HEK293T (cell line): ENCODE measurements around the gene PTPRE.

Source experiments
- CTCF ChIA-PET: fragments of 350-600 bp; formaldehyde crosslinking; extraction: SDS; loops from one replicate; lab custom pipeline; 2021; ENCODE audit warnings: antibody characterized with exemption, inconsistent platforms; lab: Yijun Ruan, JAX
- POLR2A ChIA-PET: fragments of 350-600 bp; formaldehyde crosslinking; extraction: SDS; loops from one replicate; lab custom pipeline; 2020; ENCODE audit warnings: antibody characterized with exemption, inconsistent platforms; lab: Yijun Ruan, JAX
- DNase-seq: peaks from one replicate; pipeline ENCODE4 v3.0.0; 2012; ENCODE audit warnings: mixed read lengths; ENCODE audit errors: extremely low spot score
- ARNT ChIP-seq: fragments of 450-650 bp; IDR thresholded peaks from 2 replicates; pipeline ENCODE4 v1.6.1; 2017; ENCODE audit warnings: mild to moderate bottlenecking
- BHLHE40 ChIP-seq: fragments of 450-650 bp; IDR thresholded peaks from 2 replicates; pipeline ENCODE4 v1.6.1; 2016; ENCODE audit warnings: mild to moderate bottlenecking, moderate library complexity, borderline replicate concordance
- CTBP1 ChIP-seq: fragments of 450-650 bp; IDR thresholded peaks from 2 replicates; pipeline ENCODE4 v1.6.1; 2016; ENCODE audit warnings: borderline replicate concordance
- ELF4 ChIP-seq: fragments of 450-650 bp; IDR thresholded peaks from 2 replicates; pipeline ENCODE4 v1.6.1; 2017; ENCODE audit warnings: antibody characterized with exemption
- FOXA1 ChIP-seq: fragments of 450-650 bp; IDR thresholded peaks from 2 replicates; pipeline ENCODE4 v1.6.1; 2016; ENCODE audit warnings: mild to moderate bottlenecking
- FOXK2 ChIP-seq: fragments of 450-650 bp; IDR thresholded peaks from 2 replicates; pipeline ENCODE4 v1.6.1; 2016; ENCODE audit warnings: mild to moderate bottlenecking
- FOXM1 ChIP-seq: fragments of 450-650 bp; IDR thresholded peaks from 2 replicates; pipeline ENCODE4 v1.6.1; 2017; ENCODE audit warnings: mild to moderate bottlenecking, borderline replicate concordance
- HDGF ChIP-seq: fragments of 450-650 bp; IDR thresholded peaks from 2 replicates; pipeline ENCODE4 v1.6.1; 2017; ENCODE audit warnings: antibody characterized with exemption, borderline replicate concordance
- L3MBTL2 ChIP-seq: fragments of 450-650 bp; conservative IDR thresholded peaks from 2 replicates; pipeline ENCODE4 v1.6.1; 2016; ENCODE audit warnings: mild to moderate bottlenecking
- LEF1 ChIP-seq: fragments of 450-650 bp; IDR thresholded peaks from 2 replicates; pipeline ENCODE4 v1.6.1; 2017; ENCODE audit warnings: mild to moderate bottlenecking, borderline replicate concordance
- NFRKB ChIP-seq: fragments of 450-650 bp; IDR thresholded peaks from 2 replicates; pipeline ENCODE4 v1.6.1; 2016; ENCODE audit warnings: mild to moderate bottlenecking, moderate library complexity
- SP1 ChIP-seq: fragments of 450-650 bp; IDR thresholded peaks from 2 replicates; pipeline ENCODE4 v1.6.1; 2017
- SUZ12 ChIP-seq: fragments of 450-650 bp; IDR thresholded peaks from 2 replicates; pipeline ENCODE4 v1.6.1; 2016; ENCODE audit warnings: mild to moderate bottlenecking
- TARDBP ChIP-seq: fragments of 450-650 bp; IDR thresholded peaks from 2 replicates; pipeline ENCODE4 v1.6.1; 2016
- ZNF384 ChIP-seq: fragments of 450-650 bp; IDR thresholded peaks from 2 replicates; pipeline ENCODE4 v1.6.1; 2016
- TF ChIP-seq, protein P1 (sequence below): fragments of 450-650 bp; IDR thresholded peaks from 2 replicates; pipeline ENCODE4 v1.6.1; 2016

PTPRE gene

DNA sequence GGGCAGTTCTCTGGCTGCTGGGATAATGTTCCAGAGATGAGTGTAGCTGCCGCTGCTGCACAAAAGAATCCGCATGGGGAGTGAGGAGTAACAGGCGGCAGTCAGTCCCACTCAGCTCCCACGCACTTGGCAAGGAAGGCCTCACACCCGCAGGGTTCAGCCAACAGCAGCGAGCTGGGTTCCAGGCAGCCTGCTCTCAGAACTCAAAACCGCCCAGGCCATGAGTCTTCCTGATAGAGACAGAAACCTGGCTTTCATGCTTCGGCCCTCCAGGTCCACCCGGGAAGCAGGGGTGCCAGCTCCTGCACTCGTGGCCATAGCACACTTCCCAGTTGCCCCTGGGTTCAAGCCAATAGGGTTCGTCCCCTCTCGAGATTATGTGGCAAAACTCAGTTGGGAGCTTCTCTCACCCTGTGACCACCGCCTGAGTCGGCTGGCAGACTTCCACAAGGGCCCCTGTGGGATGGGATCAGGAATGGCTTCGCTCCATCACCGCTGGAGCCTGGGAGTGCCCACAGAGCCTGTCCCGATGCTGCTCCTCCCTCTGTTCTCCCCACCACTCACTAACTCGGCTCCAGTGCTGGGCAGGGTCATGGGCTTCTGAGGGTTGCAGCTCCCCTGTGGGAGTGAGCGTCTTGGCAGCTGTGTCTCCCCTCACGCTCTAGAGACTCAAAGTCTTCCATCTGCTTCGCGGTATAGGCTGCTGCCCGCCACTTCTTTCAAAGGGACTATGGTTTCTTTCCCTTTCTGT, 34.7 kb upstream of the PTPRE start:
- CTCF ChIA-PET: no interaction called here

DNA sequence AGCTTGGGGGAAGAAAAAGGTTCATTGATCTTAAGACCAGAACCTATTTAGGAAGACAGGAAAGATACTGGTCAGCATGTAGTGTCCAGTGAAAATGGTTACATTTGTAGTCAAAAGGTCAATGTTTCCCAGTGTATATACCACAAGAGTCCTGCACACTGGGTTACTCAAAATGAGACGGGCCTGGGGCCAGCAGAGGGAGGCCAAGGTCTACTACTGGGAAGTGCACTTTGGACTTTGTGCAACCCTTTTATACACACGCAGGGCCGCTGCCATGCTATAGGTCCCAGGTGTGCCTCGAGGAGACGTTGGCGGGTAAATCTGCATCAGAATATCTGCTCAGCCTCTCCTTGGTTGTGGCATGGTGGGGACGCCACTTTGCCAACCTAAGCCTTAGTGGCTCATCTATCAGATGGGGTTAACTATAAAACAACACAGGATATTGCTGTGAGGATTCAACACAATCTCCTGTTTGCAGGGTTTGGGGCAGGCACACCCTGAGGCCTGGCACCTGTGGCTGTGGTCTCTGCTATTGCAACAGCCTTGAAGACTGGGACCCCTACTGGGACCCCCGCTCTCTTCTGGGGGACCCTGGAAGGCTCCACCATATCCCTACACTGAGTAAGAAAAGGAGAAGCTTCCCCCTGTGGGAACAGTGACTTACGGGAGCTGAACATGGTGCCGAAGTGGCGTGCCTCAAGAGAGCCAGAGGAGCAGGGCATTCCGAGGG, 33.9 kb upstream of the PTPRE start:
- ChIA-PET POLR2A (no interaction called here), CTCF (no interaction called here)
- TF ChIP-seq ELF4: no peak
- no peak for TF ChIP-seq FOXA1
- no peak for DNase-seq

More for the DNA sequence above, 34.7 kb upstream of the PTPRE start:
- TF ChIP-seq LEF1 (no peak), FOXA1 (no peak), ARNT (no peak)
- TF ChIP-seq, protein P1, sequence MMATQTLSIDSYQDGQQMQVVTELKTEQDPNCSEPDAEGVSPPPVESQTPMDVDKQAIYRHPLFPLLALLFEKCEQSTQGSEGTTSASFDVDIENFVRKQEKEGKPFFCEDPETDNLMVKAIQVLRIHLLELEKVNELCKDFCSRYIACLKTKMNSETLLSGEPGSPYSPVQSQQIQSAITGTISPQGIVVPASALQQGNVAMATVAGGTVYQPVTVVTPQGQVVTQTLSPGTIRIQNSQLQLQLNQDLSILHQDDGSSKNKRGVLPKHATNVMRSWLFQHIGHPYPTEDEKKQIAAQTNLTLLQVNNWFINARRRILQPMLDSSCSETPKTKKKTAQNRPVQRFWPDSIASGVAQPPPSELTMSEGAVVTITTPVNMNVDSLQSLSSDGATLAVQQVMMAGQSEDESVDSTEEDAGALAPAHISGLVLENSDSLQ: no peak
- no peak for DNase-seq
- POLR2A ChIA-PET: no interaction called here

DNA sequence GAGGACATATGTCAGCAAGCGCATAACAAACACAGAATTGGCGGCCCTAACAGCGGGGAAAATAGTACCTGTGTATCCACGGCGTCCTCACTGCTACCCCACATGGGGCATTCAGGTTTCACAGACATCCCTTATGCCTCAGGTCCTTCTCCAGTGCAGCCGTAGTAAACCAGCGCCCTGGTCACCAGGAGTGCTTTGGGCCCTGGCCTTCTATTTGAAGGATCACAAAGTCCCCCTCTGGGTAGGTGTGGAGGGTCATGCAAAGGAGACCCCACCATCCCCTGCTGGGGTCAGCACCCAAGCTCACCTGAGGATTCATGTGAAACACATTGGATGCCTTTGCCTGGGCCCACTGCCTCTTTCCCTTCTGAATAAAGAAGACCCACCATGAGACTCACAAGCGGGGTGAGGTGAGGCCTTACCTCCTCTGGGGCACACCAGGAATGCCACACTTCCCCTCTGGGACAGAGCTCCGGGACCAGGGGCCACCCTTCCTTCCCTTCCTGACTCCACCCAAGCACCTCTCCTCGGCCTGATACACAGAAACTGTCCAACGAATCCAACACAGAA, 32.9 kb upstream of the PTPRE start:
- CTCF ChIA-PET: no interaction called here
- TF ChIP-seq SP1 (no peak), ELF4 (no peak), TARDBP (no peak), ARNT (no peak), BHLHE40 (no peak), HDGF (no peak), FOXK2 (no peak), FOXA1 (no peak), L3MBTL2 (no peak), ZNF384 (no peak), LEF1 (no peak), SUZ12 (no peak), FOXM1 (no peak), NFRKB (no peak), CTBP1 (no peak)
- TF ChIP-seq, protein P1: no peak
- DNase-seq: no peak
- POLR2A ChIA-PET: no interaction called here

DNA sequence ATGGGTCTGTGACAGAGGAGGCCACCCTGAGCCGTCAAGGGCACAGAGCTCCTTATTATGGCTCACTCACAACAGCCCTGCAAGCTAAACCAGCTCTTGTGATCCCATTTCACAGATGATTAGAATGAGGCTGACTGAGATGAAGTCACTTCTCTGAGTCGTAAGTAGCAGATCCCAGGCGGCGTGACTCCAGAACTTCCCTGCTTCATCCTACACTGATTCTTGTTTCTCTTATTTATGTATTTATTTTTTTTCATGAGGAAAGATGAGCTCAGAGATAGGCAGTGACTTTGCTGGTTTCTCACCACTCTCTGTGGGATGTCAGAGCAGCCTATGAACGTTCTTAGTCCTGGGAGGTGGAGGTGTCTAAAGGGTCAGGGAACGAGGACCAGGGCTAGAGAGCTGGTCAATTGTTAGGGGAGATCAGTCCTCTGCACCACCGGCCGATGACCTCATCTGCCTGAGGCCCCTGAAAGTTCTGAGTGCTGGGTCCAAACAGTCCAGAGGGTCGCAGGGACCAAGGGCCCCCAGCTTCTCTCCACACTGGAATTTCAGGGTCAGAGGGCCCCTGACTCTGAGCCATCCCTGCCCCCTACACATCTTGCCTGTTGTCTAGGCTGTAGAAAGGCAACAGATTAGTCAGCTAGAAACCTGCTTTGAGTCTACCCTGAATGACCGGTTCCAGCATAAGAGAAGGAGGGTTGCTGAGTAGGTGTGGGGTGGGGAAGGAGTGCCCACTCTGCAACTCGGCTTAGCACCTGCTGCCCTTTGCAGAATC, 32.0 kb upstream of the PTPRE start:
- ChIA-PET POLR2A (no interaction called here), CTCF (no interaction called here)
- no peak for TF ChIP-seq NFRKB
- TF ChIP-seq HDGF: no peak
- no peak for TF ChIP-seq SP1
- no peak for TF ChIP-seq CTBP1
- TF ChIP-seq FOXM1: no peak
- TF ChIP-seq ZNF384: no peak
- no peak for TF ChIP-seq L3MBTL2
- TF ChIP-seq TARDBP: no peak
- no peak for TF ChIP-seq ARNT
- no peak for TF ChIP-seq SUZ12
- no peak for TF ChIP-seq LEF1
- no peak for DNase-seq

DNA sequence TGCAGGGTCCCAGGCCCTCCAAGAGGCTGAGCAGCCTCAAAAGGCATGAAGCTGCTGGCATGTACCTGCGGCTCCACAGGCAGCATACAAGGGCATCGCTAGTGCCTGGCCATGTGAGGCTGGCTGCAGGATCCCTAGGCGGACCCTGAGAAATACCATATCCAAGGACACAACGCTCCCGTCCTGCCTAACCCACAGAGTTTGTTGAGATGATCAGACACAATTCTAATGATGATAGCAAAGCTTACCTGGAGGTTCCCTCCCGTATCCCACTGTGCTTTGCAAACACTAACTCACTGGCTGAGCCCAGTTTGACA, 31.5 kb upstream of the PTPRE start:
- TF ChIP-seq FOXK2 (no peak), SUZ12 (no peak), LEF1 (no peak), SP1 (no peak), FOXM1 (no peak), ZNF384 (no peak), BHLHE40 (no peak), CTBP1 (no peak), FOXA1 (no peak), ARNT (no peak), ELF4 (no peak)
- DNase-seq: no peak
- POLR2A ChIA-PET: no interaction called here
- CTCF ChIA-PET: no interaction called here

DNA sequence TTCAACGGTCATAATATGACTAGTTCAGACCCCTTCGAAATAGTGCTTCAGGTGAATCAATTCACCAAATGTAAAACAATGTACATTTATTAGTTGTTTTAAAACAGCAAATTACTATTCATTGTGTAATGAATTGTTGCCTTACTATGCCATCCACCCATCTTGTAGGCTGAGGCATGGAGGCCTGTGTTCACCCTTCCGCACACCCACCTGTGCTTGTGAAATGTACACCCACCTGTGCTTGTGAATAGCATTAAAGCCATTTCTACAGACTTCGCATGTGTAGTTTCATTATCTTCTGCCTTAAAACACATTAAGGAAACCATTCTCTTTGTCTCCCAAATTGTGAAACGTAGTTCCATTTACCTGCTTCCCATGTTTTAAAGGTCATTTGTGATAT, 31.0 kb upstream of the PTPRE start:
- no peak for DNase-seq
- TF ChIP-seq CTBP1 (no peak), ZNF384 (no peak), NFRKB (no peak), TARDBP (no peak), LEF1 (no peak), ARNT (no peak), SUZ12 (no peak), FOXA1 (no peak), FOXM1 (no peak), ELF4 (no peak), SP1 (no peak), BHLHE40 (no peak), FOXK2 (no peak), HDGF (no peak), L3MBTL2 (no peak)
- TF ChIP-seq, protein P1: no peak
- ChIA-PET POLR2A (no interaction called here), CTCF (no interaction called here)
